ENCODE measurements around the gene TMEM247. TPM values are rescaled to one million over a fixed set of nuclear protein-coding genes. Genes with fewer than 3 reads are reported as not detected.
"Not testable (repeated sequence)": the region's sequence is repeated elsewhere in the genome, so short reads cannot be mapped to it uniquely, and the experiment has no call there.

Gene TMEM247
- total RNA-seq, 2 experiments from 2014 or later = not detected

DNA sequence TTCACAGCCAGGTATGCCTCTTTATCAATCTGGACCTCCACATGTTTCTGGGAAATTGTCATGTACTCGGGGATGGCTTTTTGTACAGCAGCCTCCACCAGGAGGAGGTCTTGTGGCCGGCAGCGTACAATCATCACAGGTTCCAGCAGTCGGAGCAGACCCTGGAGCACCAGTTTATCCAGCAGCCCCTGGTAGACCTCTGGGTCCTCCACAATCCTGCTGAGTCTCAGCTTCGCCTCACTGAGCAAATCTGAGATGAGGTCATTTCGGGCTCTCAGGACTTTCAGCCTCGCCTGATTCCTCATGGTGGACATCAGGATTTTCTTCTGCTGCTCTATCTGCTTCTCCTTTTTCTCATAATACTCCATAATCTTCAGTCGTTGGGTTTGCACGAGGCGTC, 32.8 kb downstream of the TMEM247 start:
- peaks cover 3% of the 10 kb centered on the region for H3K4me1 Mint-ChIP-seq
- CTCF ChIA-PET = no interaction called here
- no peaks in the 10 kb centered on the region for H3K27me3 Mint-ChIP-seq
- peaks cover 11% of the 10 kb centered on the region for H3K36me3 Mint-ChIP-seq
- peaks cover 15% of the 10 kb centered on the region for H3K9me3 Mint-ChIP-seq (ENCODE audit: low read depth)
- H3K4me3 Mint-ChIP-seq = no peak overlapping the region
- DNase-seq (peak; percentile 32), ATAC-seq (no peak)
- no peak overlapping the region for H3K27ac Mint-ChIP-seq

DNA sequence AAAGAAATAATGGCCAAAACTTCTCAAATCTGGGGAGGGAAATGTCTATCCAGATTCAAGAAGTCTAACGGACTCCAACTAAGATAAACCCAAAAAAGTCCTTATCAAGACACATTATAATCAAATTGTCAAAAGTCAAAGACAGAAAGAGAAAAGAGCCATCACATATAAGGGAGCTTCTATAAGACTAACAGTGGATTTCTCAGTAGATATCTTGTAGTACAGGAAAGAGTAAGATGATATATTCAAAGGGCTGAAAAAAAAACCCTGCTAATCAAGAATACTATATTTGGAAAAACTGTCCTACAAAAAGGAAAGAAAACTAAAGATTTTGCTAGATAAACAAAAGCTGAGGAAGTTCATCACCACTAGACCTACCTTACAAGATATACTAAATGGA, 35.4 kb downstream of the TMEM247 start:
- no peaks in the 10 kb centered on the region for H3K4me1 Mint-ChIP-seq
- ATAC-seq = no peak

DNA sequence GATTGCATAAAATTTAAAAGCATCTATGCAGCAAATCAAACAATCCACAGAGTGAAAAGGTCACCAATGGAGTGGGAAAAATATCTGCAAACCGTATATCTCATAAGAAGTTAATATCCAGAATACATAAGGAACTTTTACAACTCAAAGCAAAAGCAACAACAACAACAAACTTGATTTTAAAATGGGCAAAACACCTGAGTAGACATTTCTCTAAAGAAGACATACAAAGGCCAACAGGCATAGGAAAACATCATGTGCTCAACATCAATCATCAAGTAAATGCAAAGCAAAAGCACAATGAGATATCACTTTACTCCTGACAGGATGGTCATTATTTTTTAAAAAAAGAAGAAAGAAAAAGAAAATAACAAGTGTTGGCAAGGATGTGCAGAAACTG, 38.1 kb downstream of the TMEM247 start:
- peaks cover 11% of the 10 kb centered on the region for H3K36me3 Mint-ChIP-seq
- H3K9me3 Mint-ChIP-seq (ENCODE audit: low read depth) = peaks cover 15% of the 10 kb centered on the region
- H3K27me3 Mint-ChIP-seq = no peaks in the 10 kb centered on the region
- H3K4me1 Mint-ChIP-seq = no peaks in the 10 kb centered on the region
- ATAC-seq = no peak
- no peak for DNase-seq
- CTCF ChIA-PET = no interaction called here
- H3K4me3 Mint-ChIP-seq = no peak overlapping the region
- no peak overlapping the region for H3K27ac Mint-ChIP-seq

More for the DNA sequence above, 35.4 kb downstream of the TMEM247 start:
- CTCF ChIA-PET = no interaction called here
- no peak overlapping the region for H3K27ac Mint-ChIP-seq
- peaks cover 15% of the 10 kb centered on the region for H3K9me3 Mint-ChIP-seq (ENCODE audit: low read depth)
- H3K36me3 Mint-ChIP-seq = peaks cover 11% of the 10 kb centered on the region
- H3K4me3 Mint-ChIP-seq = no peak overlapping the region
- no peaks in the 10 kb centered on the region for H3K27me3 Mint-ChIP-seq
- DNase-seq = no peak

DNA sequence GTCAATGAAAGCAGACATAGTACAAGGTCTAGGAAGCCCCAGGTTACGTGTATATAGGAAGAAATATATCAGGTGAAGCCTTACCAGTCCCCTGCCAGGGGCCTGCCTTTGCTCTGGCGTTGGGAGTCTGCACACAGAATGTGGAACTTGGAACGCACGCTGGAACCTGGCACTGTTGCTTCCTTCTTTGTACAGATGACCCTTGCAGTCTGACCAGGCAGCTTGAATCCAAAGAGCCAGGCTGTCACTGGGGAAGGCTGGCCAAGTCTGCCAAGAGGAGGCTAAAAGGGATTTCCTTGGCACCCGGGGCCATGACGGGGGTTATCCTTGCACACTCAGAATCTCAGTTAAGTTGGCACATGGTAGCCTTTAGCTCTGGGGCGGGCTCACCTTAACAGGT, 39.5 kb downstream of the TMEM247 start:
- DNase-seq (peak; percentile 26), ATAC-seq (no peak)
- Mint-ChIP-seq H3K27ac (no peak overlapping the region), H3K4me3 (no peak overlapping the region), H3K27me3 (no peaks in the 10 kb centered on the region), H3K36me3 (peaks cover 11% of the 10 kb centered on the region), H3K9me3 (ENCODE audit: low read depth) (peaks cover 15% of the 10 kb centered on the region), H3K4me1 (no peaks in the 10 kb centered on the region)
- CTCF ChIA-PET = interaction anchor here (0.5 kb wide), 1 partner anchor 77 kb away, joined by 3 read pairs; no protein-coding TSS in a partner anchor

DNA sequence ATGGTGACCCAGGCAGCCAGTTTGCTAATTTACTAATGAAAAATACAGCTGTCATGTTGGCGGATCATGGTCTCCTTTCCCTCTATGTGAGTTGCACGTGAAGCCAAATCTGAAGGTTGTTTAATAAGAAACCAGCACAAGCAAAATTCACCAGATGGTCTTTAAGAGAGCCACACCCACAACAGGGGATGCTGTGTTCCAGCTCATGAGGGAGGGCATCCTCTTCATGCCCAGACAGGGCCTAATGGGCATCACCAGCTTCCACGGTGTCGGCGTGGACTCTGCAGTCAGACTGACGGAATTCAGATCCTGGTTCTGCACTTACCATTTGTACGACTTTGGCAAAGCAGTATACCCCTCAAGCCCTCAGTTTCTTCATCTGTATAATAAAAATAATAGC, 39.9 kb downstream of the TMEM247 start:
- Mint-ChIP-seq H3K4me1 (no peaks in the 10 kb centered on the region), H3K4me3 (no peak overlapping the region), H3K9me3 (ENCODE audit: low read depth) (peaks cover 15% of the 10 kb centered on the region), H3K27me3 (no peaks in the 10 kb centered on the region), H3K27ac (no peak overlapping the region), H3K36me3 (peaks cover 11% of the 10 kb centered on the region)
- CTCF ChIA-PET = interaction anchor here (0.5 kb wide), 1 partner anchor 77 kb away, joined by 3 read pairs; no protein-coding TSS in a partner anchor
- no peak for ATAC-seq
- peak; percentile 11 for DNase-seq

DNA sequence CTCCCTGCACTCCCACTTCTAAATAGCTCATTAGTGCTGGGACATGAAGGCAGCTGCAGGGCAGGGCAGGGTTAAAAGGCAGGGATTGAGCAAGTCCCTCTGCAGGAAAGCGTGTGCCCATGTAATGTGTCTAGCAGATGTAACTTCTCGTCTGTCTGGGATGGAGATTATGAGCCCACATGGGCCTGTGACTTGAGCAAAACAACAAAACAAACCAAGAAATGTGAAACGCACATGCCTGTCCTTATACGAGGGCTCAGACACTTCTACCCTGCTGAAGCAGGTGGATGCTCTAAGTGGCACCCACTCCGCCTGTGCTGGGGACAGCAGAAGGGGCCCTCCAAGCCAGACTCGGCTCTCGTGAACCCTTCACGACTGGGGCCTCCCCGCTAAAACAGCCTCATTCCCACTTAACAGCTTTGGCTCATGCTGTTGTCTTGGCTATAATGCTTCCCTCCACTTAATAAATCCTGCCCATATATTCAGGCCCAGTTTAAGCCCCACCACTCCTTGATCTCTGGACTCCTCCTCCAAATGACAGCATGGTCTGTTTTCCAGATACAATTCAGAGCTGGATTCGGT, 40.9 kb downstream of the TMEM247 start:
- H3K4me1 Mint-ChIP-seq = no peaks in the 10 kb centered on the region
- DNase-seq (peak; percentile 29), ATAC-seq (no peak)
- peaks cover 9% of the 10 kb centered on the region for H3K36me3 Mint-ChIP-seq
- H3K27me3 Mint-ChIP-seq = no peaks in the 10 kb centered on the region
- H3K27ac Mint-ChIP-seq = no peak overlapping the region
- CTCF ChIA-PET = no interaction called here
- H3K9me3 Mint-ChIP-seq (ENCODE audit: low read depth) = peaks cover 12% of the 10 kb centered on the region
- H3K4me3 Mint-ChIP-seq = no peak overlapping the region

DNA sequence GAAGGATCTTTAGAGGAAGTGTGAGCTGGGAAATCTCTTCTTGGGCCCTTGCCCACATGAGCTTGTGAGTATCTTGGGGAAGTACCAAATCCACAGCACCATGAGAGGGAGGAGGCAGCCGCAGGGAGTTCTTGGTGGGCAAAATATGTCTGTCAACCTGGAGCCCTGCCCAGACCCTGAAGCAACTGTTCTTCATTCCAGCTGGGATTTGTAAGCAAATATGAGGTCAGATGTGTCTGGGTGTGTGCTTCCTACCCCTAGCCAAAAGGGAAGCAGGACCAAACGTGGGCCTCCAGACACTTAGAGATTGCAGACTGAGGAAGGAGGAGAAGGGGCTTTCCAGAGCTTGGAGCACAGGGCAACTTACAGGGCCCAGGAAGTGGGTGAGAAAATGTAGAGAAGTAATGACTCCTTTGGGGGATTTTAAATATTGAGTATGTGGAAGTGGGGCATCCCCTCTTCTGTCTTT, 41.9 kb downstream of the TMEM247 start:
- no peak for ATAC-seq

DNA sequence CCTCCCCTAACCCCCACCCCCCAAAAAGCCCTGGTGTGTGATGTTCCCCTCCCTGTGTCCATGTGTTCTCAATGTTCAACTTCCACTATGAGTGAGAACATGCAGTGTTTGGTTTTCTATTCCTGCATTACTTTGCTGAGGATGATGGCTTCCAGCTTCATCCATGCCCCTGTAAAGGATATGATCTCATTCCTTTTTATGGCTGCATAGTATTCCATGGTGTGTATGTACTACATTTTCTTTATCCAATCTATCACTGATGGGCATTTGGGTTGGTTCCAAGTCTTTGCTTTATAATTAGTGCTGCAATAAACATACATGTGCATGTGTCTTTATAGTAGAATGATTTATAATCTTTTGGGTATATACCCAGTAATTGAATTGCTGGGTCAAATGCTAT, 43.0 kb downstream of the TMEM247 start:
- ATAC-seq; CTCF ChIA-PET; H3K36me3 Mint-ChIP-seq; H3K4me1 Mint-ChIP-seq; H3K9me3 Mint-ChIP-seq (ENCODE audit: low read depth); DNase-seq; H3K4me3 Mint-ChIP-seq; H3K27me3 Mint-ChIP-seq; H3K27ac Mint-ChIP-seq: not testable (repeated sequence)

More for the DNA sequence above, 41.9 kb downstream of the TMEM247 start:
- H3K9me3 Mint-ChIP-seq (ENCODE audit: low read depth) = peaks cover 4% of the 10 kb centered on the region
- no peaks in the 10 kb centered on the region for H3K4me1 Mint-ChIP-seq
- CTCF ChIA-PET = no interaction called here
- peak; percentile 19 for DNase-seq
- H3K36me3 Mint-ChIP-seq = no peaks in the 10 kb centered on the region
- no peaks in the 10 kb centered on the region for H3K27me3 Mint-ChIP-seq
- H3K27ac Mint-ChIP-seq = no peak overlapping the region
- no peak overlapping the region for H3K4me3 Mint-ChIP-seq

DNA sequence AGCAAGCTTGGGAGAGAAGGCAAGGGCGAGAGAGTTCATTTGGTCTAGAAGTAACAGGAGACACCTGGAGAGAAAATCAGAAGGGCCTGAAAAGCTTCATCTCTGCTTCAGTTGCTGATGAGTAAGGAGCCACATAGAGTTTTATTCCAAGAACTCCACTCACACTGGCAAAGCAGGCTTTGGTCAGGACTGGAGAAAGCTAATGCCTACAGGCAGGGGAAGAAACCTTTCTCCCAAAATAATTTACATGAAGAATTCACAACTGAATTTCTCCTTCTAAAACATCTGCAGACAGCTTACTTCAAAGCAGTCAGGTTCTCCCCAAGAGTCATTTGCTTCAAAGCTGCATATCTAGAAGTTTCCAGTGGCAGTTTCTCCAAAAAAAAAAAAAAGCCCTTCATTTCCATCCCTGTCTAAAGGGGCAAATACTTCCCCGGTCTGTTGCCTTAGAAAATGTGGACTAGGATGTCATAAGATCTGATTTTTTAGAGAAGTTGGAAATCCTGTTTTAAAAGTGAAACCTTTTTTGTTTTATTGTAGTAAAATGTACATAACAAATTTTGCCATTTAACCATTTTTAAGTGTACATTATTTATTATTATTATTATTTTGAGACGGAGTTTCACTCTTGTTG, 46.3 kb downstream of the TMEM247 start:
- CTCF ChIA-PET = no interaction called here
- no peak overlapping the region for H3K4me3 Mint-ChIP-seq
- no peaks in the 10 kb centered on the region for H3K9me3 Mint-ChIP-seq (ENCODE audit: low read depth)
- H3K27ac Mint-ChIP-seq = no peak overlapping the region
- H3K27me3 Mint-ChIP-seq = no peaks in the 10 kb centered on the region
- no peaks in the 10 kb centered on the region for H3K4me1 Mint-ChIP-seq
- ATAC-seq (no peak), DNase-seq (no peak)
- peaks cover 2% of the 10 kb centered on the region for H3K36me3 Mint-ChIP-seq

DNA sequence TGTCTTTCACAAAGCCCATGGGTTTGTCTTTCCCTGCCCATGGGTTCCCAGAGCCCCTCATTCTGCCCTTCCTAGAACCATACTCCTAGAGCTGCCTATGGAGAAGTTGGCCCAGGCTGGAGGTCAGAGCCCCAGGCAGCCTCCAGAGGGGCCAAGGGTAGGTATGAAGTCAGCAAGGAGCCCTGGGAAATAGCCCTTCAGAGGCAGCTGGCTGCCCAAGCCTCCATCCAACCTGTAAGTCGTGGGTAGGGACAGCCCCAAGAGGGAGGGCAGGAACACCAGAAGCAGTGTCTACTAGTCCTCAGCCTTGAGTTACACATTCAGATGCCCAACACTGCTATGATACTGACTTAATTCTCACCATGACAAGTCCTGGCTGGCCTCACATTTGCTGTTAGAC, 49.5 kb downstream of the TMEM247 start:
- H3K9me3 Mint-ChIP-seq (ENCODE audit: low read depth) = peaks cover 2% of the 10 kb centered on the region
- CTCF ChIA-PET = interaction anchor here (1.3 kb wide), 1 partner anchor 66 kb away, joined by 4 read pairs; no protein-coding TSS in a partner anchor
- peaks cover under 1% of the 10 kb centered on the region for H3K4me1 Mint-ChIP-seq
- H3K27ac Mint-ChIP-seq = no peak overlapping the region
- no peak overlapping the region for H3K4me3 Mint-ChIP-seq
- ATAC-seq (no peak), DNase-seq (no peak)
- peaks cover 9% of the 10 kb centered on the region for H3K36me3 Mint-ChIP-seq
- H3K27me3 Mint-ChIP-seq = no peaks in the 10 kb centered on the region

DNA sequence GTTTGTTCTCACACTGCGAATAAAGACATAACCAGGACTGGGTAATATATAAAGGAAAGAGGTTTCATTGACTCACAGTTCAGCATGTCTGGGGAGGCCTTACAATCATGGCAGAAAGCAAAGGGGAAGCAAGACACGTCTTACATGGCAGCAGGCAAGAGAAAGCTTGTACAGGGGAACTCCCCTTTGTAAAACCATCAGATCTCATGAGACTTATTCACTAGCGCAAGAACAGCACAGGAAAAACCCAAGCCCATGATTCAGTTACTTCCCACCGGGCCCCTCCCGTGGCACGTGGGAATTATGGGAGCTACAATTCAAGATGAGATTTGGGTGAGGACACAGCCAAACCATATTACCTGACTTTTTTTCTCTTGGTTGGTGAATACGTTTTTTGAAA, 51.3 kb downstream of the TMEM247 start:
- no peak overlapping the region for H3K4me3 Mint-ChIP-seq
- no peak overlapping the region for H3K27ac Mint-ChIP-seq
- no peak for ATAC-seq
- H3K9me3 Mint-ChIP-seq (ENCODE audit: low read depth) = peaks cover 2% of the 10 kb centered on the region
- DNase-seq = no peak
- peaks cover 16% of the 10 kb centered on the region for H3K36me3 Mint-ChIP-seq
- H3K4me1 Mint-ChIP-seq = peaks cover 18% of the 10 kb centered on the region
- H3K27me3 Mint-ChIP-seq = no peaks in the 10 kb centered on the region
- CTCF ChIA-PET = interaction anchor here (1.2 to 1.5 kb wide), 2 partner anchors 10 to 16 kb away, joined by 3 to 5 read pairs; no protein-coding TSS in a partner anchor

DNA sequence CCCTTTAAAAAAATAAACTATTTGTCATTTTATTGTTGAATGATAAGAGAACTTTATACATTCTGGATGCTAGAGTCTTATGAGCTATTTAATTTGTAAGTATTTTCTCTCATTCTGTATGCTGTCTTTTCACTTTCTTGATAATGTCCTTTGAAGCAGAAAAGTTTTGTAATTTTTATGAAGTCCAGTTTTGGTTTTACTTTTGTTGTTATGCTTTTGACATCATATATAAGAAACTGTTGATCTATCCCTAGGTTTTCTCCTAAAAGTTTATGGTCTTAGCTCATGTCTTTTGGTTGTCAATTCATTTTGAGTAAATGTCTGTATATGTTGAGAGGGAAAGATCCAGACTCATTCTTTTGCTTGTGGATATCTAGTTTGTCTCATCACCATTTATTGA, 52.5 kb downstream of the TMEM247 start:
- H3K27ac Mint-ChIP-seq = no peak overlapping the region
- no peaks in the 10 kb centered on the region for H3K27me3 Mint-ChIP-seq
- H3K9me3 Mint-ChIP-seq (ENCODE audit: low read depth) = peaks cover 2% of the 10 kb centered on the region
- H3K4me3 Mint-ChIP-seq = no peak overlapping the region
- CTCF ChIA-PET = interaction anchor here (1.2 to 1.5 kb wide), 2 partner anchors 9 to 28 kb away, joined by 3 to 5 read pairs; no protein-coding TSS in a partner anchor
- H3K4me1 Mint-ChIP-seq = peaks cover 29% of the 10 kb centered on the region
- ATAC-seq = no peak
- no peak for DNase-seq
- H3K36me3 Mint-ChIP-seq = peaks cover 16% of the 10 kb centered on the region

Measured in activated CD8-positive, alpha-beta memory T cell treated with anti-CD3 and anti-CD28 coated beads, Interleukin-2, amount 10 ng/mL, durations not matched to agents 7 days and 5 days (primary cell).